Measurements from ENCODE around the gene BRD4.

Gene BRD4

DNA sequence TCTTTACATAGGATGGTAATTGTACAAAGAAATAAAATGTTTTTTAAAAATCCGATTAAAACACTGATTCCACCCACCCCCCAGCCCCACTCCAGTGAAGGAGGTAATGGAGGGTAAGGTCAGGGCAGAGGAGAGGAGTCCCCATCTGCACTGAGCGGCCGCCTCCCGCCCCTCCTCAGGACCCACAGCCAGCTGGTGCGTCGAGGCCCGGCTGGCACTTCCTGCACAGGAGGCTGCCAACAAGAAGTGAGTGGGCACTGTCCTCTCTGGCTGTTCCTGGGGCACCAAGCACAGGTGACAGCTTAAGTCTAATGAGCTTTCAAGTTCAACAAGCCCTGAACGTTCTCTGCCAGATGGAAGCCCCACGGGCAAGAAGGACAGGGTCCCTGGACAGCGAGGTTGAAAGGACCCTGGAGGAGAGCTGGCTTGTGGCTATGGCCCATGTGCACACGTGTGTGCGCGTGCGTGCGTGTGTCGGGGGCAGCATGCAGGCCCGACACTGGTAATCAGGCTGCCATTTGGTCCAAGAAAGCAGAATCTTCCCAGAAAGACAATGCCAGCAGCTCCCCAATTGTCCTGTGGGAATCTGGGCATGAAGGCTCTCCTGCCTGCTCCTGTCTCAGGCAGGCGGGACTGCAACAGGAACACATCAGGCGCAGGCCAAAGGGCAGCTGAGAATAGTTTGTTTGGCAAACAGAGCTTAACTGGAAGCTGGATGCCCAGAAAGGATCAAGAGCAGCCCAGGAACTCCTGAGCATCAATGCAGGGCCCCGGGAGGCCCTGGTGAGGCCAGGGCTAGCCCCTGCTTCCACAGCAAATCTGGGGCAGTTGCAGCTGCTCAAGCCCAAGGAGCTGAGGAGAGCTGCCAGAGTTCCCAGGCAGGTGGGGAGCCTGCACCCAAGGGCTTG, 85.0 kb downstream of the BRD4 start:
- peaks cover 74% of the 10 kb centered on the region for H3K36me3 ChIP-seq (ENCODE audit: control insufficient read depth, low read length)
- H3K4me2 ChIP-seq (ENCODE audit: low read length), result no peak overlapping the region
- H3F3A ChIP-seq (ENCODE audit: control insufficient read depth, insufficient read depth), result no peaks in the 10 kb centered on the region

DNA sequence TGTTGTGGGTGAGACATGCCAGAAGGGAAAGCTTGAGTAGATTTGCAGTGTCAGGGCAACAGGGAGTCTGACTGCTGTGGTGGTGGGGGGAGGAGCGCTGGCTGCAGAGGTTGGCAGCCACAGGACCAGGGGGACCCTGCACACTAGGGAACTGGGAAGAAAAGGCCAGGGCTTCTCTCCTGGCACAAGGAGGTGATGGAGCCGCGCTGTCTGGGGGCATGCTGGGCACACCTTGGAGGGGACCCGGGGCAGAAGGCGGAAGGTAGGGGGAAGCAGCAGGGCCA, 86.2 kb downstream of the BRD4 start:
- Histone ChIP-seq H3K36me3 (ENCODE audit: control insufficient read depth, low read length) (peaks cover 69% of the 10 kb centered on the region), H3K4me3 (ENCODE audit: low read length) (no peak overlapping the region), H4K20me1 (ENCODE audit: control insufficient read depth, insufficient read depth, low read depth, low read length) (no peaks in the 10 kb centered on the region), H3K4me2 (ENCODE audit: low read length) (no peak overlapping the region), H3K27ac (ENCODE audit: low read depth, low read length) (no peak overlapping the region), H3K4me1 (ENCODE audit: control insufficient read depth, low read length) (no peaks in the 10 kb centered on the region), H3K9me3 (ENCODE audit: control insufficient read depth, insufficient read depth, low read length) (no peaks in the 10 kb centered on the region), H3K79me2 (ENCODE audit: control insufficient read depth, low read length) (peaks cover 4% of the 10 kb centered on the region; the same call in 1 of the 2 replicates), H3F3A (ENCODE audit: control insufficient read depth, insufficient read depth) (no peaks in the 10 kb centered on the region), H3K9me2 (replicated peaks; ENCODE audit: control insufficient read depth, low read length) (no peaks in the 10 kb centered on the region), H3K27me3 (ENCODE audit: control insufficient read depth, low read length) (no peaks in the 10 kb centered on the region)
- TF ChIP-seq, protein P1, sequence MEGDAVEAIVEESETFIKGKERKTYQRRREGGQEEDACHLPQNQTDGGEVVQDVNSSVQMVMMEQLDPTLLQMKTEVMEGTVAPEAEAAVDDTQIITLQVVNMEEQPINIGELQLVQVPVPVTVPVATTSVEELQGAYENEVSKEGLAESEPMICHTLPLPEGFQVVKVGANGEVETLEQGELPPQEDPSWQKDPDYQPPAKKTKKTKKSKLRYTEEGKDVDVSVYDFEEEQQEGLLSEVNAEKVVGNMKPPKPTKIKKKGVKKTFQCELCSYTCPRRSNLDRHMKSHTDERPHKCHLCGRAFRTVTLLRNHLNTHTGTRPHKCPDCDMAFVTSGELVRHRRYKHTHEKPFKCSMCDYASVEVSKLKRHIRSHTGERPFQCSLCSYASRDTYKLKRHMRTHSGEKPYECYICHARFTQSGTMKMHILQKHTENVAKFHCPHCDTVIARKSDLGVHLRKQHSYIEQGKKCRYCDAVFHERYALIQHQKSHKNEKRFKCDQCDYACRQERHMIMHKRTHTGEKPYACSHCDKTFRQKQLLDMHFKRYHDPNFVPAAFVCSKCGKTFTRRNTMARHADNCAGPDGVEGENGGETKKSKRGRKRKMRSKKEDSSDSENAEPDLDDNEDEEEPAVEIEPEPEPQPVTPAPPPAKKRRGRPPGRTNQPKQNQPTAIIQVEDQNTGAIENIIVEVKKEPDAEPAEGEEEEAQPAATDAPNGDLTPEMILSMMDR (IDR thresholded peaks at IDR 0.05; ENCODE audit: low read depth, low read length, poor library complexity, severe bottlenecking), result no peak
- TF ChIP-seq EZH2phosphoT487 (IDR thresholded peaks at IDR 0.05; ENCODE audit: borderline replicate concordance, low read length), result no peak

More for the DNA sequence above, 85.0 kb downstream of the BRD4 start:
- Histone ChIP-seq H3K9me3 (ENCODE audit: control insufficient read depth, insufficient read depth, low read length) (no peaks in the 10 kb centered on the region), H3K27ac (ENCODE audit: low read depth, low read length) (no peak overlapping the region), H3K4me3 (ENCODE audit: low read length) (no peak overlapping the region), H3K9me2 (replicated peaks; ENCODE audit: control insufficient read depth, low read length) (no peaks in the 10 kb centered on the region), H3K79me2 (ENCODE audit: control insufficient read depth, low read length) (peaks cover 10% of the 10 kb centered on the region), H4K20me1 (ENCODE audit: control insufficient read depth, insufficient read depth, low read depth, low read length) (no peaks in the 10 kb centered on the region), H3K27me3 (ENCODE audit: control insufficient read depth, low read length) (no peaks in the 10 kb centered on the region), H3K4me1 (ENCODE audit: control insufficient read depth, low read length) (no peaks in the 10 kb centered on the region)
- TF ChIP-seq, protein P1 (IDR thresholded peaks at IDR 0.05; ENCODE audit: low read depth, low read length, poor library complexity, severe bottlenecking), result no peak
- TF ChIP-seq EZH2phosphoT487 (IDR thresholded peaks at IDR 0.05; ENCODE audit: borderline replicate concordance, low read length), result no peak

DNA sequence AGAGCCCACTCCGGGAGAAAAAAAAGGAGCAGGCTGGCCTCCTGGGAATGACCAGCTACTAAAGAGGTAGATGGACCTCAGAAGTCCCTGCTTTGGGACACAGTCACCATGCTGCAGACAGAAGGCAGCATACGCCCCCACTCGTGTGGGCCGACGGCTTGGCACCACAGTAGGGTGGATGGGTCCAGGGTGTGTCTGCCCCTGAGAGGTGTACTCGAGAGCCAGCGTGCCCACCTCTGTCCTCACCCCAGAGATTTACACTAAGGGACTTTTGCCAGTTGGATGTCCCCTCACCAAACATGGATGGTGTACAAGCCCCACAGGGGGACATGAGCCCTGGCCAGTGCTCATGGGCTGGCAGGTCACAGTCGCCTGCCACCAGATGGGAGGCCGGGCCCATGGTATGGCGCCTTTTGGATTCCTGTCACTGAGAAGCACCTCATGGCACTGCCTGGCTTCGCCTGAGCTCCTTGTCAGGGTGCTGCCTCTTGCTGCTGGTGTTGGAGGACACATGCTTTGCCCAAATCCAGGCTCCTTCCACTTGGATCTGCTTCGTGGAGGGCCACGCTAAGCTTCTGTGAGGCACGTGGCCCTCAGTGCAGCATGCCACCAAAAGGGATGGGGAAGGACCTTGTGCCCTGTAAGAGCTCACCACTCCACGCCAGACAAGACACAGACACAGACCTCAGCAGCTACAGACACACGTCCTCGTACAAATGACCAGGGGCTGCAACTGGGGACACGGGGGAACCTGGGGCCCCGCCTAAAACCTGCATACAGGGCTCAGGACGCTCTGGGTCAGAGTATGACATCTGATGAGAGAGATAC, 86.8 kb downstream of the BRD4 start:
- H3K4me3 ChIP-seq (ENCODE audit: low read length), result no peak overlapping the region
- H4K20me1 ChIP-seq (ENCODE audit: control insufficient read depth, insufficient read depth, low read depth, low read length), result no peaks in the 10 kb centered on the region
- H3K27me3 ChIP-seq (ENCODE audit: control insufficient read depth, low read length), result no peaks in the 10 kb centered on the region
- peaks cover 72% of the 10 kb centered on the region for H3K36me3 ChIP-seq (ENCODE audit: control insufficient read depth, low read length)
- H3K9me3 ChIP-seq (ENCODE audit: control insufficient read depth, insufficient read depth, low read length), result no peaks in the 10 kb centered on the region
- peaks cover 2% of the 10 kb centered on the region; the same call in 1 of the 2 replicates for H3K79me2 ChIP-seq (ENCODE audit: control insufficient read depth, low read length)
- H3K4me1 ChIP-seq (ENCODE audit: control insufficient read depth, low read length), result no peaks in the 10 kb centered on the region
- no peak for TF ChIP-seq EZH2phosphoT487 (IDR thresholded peaks at IDR 0.05; ENCODE audit: borderline replicate concordance, low read length)
- TF ChIP-seq, protein P1 (IDR thresholded peaks at IDR 0.05; ENCODE audit: low read depth, low read length, poor library complexity, severe bottlenecking), result no peak
- no peak overlapping the region for H3K27ac ChIP-seq (ENCODE audit: low read depth, low read length)
- no peaks in the 10 kb centered on the region for H3F3A ChIP-seq (ENCODE audit: control insufficient read depth, insufficient read depth)
- no peak overlapping the region for H3K4me2 ChIP-seq (ENCODE audit: low read length)
- H3K9me2 ChIP-seq (replicated peaks; ENCODE audit: control insufficient read depth, low read length), result no peaks in the 10 kb centered on the region

All from DOHH2 (cell line).